Testis (tissue), 2 donors: ENCODE data around the gene PRSS48.

Experiments used
- CTCF ChIP-seq, 3 experiments: fragments of 450-650 bp in 2 of 3; fragments of 200-600 bp in 1 of 3; sonication (generic) in 1 of 3; IDR thresholded peaks; one replicate each; pipeline ENCODE4 v1.5.1; 2016 to 2019; ENCODE audit warnings: antibody characterized with exemption in 3 of 3, mild to moderate bottlenecking in 2 of 3, moderate library complexity in 1 of 3
- POLR2A ChIP-seq: fragments of 450-650 bp; IDR thresholded peaks from one replicate; pipeline ENCODE4 v1.6.1; 2017; ENCODE audit warnings: antibody characterized with exemption, mild to moderate bottlenecking, moderate library complexity

- TF ChIP-seq CTCF (IDR thresholded peaks at IDR 0.05) = no peak
- no peak for TF ChIP-seq POLR2A
These were observed 16.4 kb upstream of the PRSS48 start for GRCh38 chr4:151260526-151260925.
